AG08396 (cell line): ENCODE results near the gene UBE2S.
A peak's percentile ranks its signal among the peaks of the same experiment; 100 is the strongest.
"Not testable (repeated sequence)": the region's sequence is repeated elsewhere in the genome, so short reads cannot be mapped to it uniquely, and the experiment has no call there.

Experiments used
- DNase-seq: peaks from one replicate; pipeline ENCODE4 v3.0.0; 2012; ENCODE audit warnings: low spot score, mixed read lengths

Gene UBE2S

DNA sequence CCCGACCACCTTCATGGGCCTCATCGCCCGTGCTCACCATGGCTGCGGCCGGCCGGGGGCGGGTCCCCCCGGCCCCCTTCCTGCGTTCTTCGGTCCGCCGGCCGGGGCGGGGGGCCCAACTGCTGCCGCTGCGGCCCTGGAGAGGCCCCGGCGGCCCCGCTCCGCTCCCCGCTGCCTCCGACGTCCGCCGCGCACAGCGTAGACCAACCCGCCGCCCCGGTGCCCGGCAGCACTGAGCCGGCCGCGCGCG, at the start of gene UBE2S:
Gene UBE2S, minus strand, starts transcription at position 239 of the 250 bp plus-strand sequence. Its CDS starts 199 bp downstream, at position 40.
- DNase-seq, result not testable (repeated sequence)

DNA sequence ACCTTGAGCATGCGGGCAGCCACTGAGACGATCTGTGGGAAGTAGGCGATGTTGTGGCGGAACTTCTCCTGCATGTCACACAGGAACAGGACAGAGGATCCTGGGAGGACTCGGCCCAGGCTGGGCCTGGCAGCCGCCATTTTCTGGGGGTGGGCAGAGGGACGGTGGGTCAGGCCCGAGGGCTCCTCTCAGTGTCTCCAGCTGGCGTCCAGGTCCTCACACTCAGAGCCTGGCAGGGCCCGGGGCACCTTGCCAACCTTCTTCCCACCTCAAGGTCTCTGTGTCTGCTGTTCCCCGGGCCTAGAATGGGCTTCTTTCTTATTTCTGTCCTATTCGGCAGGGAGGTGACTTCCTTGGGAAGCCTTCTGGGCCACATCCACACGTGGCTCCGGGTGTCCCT, 48.8 kb upstream of the UBE2S start:
- DNase-seq, result no peak

DNA sequence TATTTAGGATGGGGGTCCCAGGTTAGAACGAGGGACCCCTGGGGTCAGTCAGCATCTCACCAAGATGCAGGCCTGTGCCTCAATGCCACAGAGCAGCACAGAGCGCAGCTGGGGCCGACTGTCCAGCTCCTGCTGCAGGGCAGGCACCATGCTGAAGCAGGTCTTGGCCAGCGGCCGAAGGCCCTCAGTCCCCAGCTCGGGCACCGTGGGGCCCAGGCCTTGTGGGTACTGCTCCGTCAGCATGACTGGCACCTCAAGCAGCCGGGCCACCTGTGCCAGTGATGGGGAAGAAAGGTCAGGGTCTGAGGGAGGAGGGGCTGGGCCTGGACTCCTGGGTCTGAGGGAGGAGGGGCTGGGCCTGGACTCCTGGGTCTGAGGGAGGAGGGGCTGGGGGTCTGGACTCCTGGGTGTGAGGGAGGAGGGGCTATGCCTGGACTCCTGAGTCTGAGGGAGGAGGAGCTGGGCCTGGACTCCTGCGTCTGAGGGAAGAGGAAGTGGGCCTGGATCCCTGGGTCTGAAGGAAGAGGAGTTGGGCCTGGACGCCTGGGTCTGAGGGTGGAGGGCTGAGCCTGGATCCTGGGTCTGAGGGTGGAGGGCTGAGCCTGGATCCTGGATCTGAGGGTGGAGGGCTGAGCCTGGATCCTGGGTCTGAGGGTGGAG, 48.1 kb upstream of the UBE2S start:
- DNase-seq, result no peak

DNA sequence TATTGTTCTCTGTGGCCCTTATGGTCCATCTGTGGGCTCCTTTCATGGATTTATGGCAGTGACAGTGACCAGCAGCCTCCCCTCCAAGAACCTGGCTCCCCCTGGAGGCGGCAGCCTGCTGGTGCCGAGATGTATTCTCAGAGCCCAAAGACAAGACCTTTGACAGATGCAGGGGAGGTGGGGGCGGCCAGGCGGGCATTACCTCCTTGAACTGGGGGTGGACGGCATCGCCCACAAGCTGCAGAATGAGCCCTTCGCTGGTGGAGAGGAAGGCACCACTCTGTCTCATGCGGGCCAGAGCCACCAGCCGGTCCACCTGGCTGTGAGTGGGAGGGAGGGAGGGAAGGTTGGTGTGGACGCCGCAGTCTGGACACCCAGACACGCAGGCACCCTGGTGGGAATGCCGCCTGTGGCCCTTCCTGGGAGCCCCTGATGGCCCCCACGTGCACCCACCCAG, 47.2 kb upstream of the UBE2S start:
- peak; percentile 80 for DNase-seq

DNA sequence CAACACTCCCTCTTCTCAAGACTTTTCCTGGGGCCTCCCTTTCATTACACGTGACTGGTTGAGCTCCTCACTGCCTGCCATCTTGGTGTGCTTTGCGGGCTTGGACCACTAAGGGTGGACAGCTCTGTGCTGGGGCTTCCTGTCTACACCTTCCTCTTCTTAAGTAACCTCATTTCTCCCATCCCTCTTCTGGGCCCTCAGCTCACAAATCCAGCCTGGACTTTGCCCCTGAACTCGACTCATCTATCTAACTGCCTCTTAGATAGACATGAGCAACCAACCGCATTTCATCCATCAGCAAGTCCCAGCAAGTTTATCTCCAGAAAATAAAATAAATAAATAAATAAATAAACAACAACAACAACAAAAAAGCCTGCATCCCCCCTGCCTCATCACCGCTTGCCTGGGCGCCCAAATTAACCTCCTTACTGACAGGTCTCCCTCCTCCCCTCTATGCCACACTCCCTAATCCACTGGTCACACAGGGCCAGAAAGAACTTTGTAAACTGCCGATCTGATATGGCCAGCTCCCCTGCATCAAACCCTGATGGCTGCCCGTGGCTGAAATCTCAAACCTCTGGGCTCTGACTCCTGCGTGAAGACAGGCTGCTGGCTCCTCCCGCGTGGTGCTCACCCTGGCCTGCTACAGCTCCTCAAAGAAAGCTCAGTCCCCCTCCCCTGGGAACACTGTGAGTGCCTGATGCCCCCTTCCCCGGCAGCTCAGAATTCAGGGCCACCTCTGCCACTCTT, 46.1 kb upstream of the UBE2S start:
- no peak for DNase-seq

DNA sequence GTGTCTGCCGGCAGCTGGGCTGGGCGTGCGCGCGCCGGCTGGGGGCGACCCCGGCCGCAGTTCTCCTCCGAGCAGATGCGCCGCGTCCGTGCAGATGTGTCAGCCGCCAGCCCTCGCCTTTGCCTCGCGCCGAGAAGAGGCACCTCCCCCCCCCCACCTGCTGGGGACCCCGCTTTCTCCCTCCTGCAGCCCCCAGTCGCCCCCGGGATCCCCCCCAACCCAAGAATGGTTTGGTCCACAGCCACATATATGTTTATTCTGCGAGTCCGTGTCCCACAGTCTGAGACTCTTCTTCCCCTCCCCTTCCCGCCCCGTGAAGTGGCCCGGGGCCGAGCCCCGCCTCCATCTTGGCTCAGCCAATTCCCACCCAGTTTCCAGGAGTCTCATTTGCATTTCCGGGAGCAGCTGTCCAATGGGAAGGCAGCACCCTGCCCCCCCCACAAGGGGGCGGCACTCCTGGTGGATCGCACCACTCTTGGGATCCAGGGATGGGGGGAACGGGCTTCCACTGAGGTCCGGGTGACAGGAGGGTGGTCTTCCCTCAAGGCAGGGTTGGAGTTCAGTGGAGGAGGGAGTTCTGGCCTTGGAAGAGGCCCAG, 45.3 kb upstream of the UBE2S start:
- peak; percentile 89 for DNase-seq

DNA sequence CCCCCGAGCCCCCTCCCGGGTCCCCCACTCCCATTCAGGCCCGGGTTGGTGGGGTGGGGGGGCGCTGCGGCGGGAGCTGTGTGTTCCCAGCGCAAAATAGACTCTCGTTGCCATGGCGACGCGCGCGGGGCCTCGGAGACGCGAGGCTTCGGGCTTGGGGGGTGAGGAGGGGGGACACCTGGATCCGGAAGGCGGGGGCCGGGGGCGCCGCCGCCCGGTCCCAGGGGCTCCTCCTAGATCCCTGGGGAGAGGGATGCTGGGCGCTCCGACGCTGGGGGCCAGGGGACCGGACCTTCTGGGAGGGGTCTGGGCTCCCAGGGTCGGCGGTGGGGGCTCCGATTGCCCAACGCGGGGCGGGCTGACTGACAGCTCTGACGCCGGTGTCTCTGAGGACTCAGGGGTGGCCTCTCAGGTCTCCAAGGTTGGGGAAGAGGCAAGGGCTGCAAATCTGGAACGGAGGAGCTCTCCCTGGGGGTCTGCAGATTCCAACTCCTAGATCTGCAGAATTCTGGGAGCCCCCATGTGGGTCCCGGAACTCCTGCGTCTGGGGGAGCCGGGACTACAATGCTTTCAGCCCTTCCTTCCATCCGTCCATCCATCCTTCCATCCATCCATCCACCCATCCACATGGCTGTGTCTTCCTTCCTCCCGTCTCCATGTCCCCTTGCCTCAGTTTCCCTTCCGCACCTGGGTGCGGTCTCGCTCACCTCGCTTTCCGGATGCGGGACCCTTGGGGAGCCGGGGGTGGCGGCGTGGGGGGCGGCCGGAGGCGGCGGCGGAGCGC, 44.6 kb upstream of the UBE2S start:
- DNase-seq, result no peak

DNA sequence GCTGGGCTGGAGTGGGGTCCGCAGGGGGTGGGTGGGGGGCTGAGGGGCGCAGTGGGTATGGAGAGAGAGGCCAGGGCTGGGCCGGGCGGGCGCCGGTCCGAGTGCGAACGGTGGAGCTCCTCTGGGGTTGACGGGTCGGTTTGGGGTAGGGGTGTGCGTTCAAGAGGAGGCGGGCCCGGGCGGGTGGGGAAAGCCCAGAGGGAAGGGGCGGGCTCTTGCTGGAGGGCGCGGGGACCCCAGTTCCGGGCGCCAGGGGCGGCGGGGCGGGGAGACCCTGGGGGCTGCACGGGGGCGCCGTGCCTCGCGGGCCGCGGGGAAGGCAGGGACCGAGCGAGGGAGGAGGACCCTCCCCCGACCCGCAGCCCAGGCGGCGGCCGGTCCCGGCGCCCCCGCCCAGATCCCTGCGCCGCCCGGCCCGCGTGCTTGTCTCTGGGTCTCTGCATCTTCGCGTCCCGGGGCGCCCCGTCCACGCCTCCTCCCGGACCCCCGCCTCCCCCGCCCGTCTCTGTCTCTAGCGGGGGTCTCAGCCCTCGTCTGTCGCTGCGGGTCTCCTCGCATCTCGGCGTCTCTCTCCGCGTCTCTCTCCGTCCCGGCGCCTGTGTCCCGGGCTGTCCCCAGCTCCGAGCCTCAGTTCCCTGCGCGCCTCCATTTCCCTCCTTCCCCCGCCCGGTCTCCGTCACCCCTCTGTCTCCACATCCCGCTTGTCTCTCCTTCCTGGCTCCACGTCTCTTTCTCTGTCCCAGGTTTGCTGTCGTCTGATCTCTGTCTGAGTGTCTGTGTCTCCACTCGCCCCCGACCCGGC, 43.8 kb upstream of the UBE2S start:
- peak; percentile 53 for DNase-seq

DNA sequence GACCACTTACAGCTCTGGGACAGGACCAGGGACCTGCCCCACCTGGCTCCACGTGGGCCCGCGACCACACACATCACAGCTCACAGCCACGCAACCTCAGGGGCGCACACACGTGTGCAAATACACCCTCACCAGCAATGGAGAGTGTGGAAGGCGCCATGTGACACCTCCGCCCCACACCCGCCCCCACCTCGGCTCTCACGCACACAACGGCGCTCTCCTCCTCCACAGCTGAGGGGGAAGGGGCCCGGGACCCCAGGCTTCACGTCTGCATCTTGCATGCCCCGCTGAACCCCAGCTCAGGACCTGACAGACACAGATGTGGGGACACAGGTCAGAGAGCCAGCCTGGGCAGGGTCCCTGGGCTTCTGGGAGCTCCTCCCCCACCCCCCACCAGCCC, 41.9 kb upstream of the UBE2S start:
- no peak for DNase-seq

DNA sequence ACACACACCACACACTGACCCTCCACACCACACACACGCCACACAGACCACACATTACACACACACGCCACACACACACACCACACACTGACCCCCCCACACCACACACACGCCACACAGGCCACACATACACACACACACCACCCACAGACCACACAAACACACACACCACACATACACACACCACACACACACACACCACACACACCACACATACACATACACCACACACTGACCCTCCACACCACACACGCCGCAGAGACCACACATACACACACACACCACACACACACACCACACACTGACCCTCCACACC, 40.5 kb upstream of the UBE2S start:
- DNase-seq, result not testable (repeated sequence)

DNA sequence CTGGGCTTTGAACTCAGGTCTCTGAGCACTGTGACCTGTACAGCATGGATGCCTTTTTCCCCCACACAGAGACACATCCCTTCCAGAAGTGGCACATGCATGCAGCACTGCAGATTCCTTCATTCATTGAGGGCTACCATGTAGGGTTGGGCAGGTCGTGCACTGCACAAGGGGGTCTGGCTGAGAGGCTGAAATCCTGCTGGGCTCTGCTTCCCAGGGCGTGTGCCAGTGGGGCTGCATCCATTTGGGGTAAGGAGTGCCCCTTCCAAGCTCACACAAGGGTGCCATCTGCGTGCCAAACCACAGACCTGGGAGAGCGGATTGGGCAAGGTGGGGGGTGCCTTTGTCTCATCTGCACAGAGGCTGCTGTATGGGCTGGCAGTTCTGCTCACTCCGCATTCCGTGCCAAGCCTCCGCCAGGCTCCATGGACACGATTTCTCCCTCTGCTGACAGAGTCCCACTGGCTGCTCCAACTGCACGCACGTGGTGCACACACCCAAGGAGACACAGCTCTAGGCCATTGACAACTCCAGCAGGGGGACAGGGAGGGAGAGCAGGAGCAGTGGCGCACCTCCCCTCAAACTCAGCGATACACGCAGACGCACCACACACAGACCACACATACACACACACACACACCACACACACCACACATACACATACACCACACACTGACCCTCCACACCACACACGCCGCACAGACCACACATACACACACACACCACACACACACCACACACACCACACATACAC, 40.0 kb upstream of the UBE2S start:
- peak; percentile 64 for DNase-seq

DNA sequence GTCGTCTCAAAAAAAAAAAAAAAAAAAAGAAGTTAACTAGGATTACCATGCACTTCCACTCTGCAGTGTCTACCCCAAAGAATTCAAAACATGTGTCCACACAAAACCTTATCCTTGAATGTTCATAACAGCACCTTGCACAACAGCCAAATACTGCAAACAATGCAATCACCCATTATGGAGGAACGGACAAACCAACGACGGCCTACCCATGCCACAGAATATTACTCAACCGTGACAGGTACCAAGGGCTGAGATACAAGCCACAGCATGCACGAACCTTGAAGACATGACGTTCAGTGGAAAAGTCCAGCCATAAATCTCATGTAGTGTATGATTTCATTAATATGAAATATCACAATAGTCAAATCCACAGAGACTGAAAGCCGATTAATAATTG, 38.5 kb upstream of the UBE2S start:
- no peak for DNase-seq

DNA sequence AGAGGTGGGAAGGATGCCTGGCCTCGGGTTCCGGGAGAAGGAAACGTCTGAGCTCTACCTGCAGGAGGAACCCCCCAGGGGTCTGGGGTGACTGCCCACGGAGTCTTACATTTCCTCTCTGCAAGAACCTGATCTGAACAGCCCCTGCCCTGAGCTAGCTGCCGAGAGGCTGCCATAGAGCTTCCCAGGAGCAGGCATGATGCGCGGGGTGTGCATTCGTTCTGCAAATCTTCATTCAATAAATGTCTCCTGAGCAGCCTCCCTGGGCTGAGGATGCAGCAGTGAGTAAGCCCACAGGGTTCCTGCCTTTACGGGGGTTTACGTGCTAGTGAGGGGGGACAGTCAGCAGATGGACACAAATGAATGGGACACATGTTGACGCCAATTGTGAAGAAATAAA, 37.1 kb upstream of the UBE2S start:
- no peak for DNase-seq

DNA sequence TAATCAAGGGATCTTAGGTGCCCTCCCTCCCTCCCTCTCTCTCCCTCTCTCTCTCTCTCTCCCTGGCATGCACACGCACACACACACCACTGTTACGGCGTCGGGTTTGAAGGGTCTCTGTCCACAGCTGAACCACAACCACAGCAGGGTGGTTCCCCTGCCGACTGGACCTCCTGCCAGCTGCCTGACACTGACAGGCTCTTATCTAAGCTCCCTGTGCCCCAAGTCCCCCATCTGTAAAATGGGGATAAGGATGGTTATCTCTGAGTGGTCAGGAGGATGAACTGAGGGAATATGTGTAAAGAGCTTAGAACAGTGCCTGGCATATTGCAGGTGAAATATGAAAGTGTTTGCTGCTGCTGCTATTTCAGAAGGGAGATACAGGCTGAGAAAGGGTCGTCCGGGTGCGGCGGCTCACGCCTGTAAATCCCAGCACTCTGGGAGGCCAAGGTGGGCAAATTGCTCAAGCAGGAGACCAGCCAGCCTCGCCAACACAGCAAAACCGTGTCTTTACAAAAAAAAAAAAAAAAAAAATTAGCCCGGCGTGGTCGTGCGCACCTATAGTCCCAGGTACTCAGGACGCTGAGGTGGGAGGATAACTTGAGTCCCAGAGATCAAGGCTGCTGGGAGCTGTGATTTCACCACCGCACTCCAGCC, 36.4 kb upstream of the UBE2S start:
- DNase-seq, result no peak

DNA sequence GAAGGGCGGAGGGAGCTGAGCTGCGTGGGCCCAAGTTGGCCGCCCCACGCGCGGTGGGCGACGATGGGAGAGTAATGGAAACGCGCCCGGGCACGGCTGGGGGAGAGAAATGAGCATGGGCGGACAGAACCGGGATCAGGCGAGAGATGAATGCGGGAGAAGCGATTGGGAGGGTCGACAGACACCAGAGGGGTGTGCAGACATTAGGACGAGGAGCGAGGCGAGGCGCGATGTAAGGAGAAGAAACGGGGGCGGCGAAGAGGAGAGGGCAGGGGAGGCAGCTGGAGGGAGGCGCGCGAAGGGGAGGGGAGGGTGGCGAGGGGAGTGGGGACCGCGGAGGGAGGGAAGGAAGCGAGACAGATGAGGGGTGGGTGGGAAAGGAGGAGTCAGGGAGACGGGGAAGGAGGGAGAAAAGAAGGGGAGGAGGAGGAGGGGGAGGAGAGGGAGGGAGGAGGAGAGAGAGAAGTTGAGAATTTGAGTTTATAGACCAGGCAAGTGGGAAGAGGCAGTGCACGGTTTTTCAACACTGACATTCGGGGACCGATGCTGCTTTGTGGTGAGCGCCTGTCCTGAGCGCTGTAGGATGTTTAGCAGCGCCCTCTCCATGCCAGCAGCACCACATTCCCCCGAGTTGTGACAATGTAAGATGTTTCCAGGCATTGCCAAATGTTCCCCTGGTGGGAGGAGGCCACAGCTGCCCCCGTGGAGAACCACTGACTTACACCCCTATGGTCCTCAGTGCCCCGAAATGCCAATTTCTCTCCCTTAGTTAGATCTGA, 35.6 kb upstream of the UBE2S start, which contains the start of gene SHISA7:
Gene SHISA7, minus strand, starts transcription at position 256 of the 779 bp plus-strand sequence. CDS start 437 bp downstream, outside the sequence.
- DNase-seq, result no peak

DNA sequence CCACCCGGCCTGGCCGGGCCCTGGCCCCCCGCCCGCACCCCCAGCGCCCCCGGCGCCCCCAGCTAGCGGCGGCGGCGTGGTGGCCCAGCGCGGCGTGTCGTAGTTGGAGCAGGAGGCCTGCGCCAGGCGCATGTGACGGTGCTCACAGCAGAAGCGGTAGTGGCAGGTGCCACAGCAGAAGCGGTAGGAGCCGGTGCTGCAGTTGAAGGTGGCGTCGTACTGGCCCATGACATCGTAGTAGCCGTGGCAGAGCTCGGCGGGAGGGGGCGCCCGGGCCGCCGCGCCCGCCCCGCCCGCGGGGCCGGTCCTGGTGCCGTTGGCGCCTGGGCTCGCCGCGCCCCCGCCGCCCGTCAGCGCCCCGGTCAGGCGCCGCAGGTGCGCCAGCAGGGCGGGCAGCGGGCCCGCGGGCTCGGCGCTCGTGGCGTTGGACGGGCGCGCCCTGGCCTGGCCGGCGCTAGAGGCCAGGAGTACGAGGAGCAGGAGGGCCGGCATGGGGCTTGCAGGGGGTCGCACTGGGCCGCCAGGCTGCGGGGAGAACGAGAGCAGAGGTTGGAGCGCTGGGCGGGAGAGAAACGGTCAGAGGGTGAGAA, 34.9 kb upstream of the UBE2S start:
- no peak for DNase-seq

DNA sequence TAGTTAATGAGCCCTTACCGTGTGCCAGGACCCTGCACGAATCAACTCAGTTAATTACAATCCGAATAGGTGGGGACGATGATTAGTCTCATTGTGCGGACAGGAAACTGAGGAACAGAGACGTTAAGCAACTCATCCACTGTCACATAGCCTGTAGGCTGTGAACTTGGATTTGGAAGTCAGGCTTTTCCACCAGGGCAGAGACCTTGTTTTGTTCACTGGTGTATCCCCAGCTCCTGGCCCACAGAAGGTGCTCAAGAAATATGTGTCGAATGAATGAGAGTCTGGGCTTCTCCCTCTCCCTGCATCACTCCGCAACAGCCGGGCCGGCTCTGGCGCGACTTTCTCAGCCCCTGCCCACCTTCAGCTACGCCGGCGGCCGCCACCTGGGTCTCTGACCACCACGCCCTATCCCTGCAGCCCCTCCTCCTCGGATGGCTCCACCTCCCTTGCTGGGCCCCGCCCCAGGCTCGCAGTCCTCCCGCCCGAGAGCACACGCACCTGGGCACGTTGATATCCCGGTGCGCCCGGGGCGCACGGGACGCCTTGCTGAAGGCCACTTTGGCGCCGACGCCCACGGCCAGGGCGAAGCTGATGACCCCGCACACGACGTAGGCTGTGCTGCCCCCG, 34.2 kb upstream of the UBE2S start:
- no peak for DNase-seq

DNA sequence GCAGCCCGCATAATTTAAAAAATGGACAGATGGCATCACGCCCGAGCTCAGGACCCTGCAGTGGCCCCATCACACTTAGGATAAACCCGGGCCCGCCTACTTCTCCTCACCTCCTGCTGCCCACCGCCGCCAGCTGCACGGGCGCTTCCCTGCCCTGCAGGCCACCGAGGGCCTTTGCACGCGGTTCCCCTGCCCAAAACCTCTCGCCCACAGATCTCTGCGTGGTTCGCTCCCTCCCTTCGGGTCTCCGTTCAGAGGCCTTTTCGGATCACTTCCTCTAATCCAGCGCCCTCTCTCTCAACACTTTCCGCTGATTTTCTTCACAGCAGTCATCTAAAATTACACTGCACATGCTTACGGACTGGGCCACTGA, 33.7 kb upstream of the UBE2S start:
- no peak for DNase-seq
